HG02763 (cell line): Measurements from ENCODE around the gene HPCA.

ENCODE experiments used
- ATAC-seq: cut with Tn5 transposase; IDR thresholded peaks from one replicate; pipeline ENCODE4 v1.9.1; 2021; ENCODE audit warnings: mild to moderate bottlenecking, moderate library complexity; ENCODE audit not compliant: unreplicated experiment

Gene HPCA

DNA sequence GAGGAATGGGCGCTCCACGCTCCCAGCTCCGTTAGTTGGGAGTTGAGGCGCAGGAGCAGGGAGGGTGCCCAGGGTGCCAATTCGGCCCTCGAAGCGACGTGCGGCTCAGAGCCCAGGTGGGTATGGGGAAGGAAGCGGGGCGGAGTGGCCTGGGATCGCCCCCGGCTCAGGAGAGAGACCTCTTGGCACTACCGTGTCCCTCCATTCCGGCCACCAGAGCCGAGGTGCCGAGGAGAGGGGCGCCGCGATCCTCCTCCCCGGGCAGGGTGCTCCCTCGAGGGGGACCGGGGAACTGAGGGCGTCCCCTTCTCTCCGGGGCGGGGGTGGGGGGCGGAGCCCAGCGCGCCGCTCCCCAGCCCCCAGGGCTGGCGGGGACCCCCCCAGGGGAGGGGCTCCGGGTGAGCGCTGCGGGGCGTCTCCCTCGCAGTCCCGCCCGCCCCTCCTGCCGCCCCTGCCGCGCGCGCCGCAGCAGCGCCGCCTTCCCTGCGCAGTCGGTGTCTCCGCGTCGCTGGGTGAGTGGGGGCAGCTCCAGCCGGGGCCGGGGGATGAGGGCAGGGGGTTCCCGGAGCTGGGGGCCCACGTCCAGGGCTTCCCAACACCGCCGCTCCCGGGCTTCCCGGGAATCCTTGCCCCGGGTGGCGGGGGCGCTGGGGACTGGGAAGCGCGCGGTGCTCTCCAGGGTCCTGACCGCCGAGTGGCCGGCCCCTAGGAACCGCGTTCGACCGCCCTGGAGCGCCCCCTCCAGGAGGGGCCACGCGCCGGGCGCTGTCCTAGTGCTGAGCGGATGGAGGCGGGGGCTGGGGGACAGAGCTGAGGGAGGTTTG is at the start of gene HPCA:
TSS of gene HPCA (plus strand) at position 488 of the 824 bp plus-strand sequence. CDS start 2,408 bp downstream, outside the sequence.
- ATAC-seq = no peak

DNA sequence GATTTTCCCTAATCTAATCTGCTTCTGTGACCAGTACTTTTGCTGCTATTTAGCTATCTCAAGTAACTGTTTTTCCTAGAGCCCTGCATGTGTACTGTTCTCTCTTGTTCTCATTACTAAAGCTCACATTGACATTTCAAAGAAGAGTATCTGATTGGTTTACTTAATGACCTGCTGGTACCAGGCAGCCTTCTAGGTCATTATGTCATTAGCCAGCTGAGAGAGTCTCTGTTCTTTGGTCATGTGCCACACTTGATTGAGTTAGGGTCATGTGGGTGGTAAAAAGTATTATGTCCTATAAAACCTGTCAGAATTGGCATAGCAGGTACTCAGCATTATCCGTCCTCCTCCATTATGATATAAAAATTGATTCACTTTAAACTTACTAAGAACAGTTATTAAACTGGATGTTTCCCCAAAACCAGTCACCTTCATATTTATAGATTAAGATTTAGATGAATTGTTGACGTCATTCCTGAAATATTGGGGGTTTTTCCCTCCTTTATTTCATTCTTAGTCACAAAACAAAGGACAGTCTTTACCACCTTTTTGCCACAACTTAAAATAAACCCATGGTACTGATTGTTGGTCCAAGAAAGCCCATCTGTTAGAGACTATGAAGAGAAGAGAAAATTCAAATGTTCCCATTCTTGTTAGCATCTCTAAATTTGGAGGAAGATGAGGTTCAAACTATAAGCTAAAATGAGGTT is 37.8 kb upstream of the HPCA start:
- ATAC-seq = no peak

DNA sequence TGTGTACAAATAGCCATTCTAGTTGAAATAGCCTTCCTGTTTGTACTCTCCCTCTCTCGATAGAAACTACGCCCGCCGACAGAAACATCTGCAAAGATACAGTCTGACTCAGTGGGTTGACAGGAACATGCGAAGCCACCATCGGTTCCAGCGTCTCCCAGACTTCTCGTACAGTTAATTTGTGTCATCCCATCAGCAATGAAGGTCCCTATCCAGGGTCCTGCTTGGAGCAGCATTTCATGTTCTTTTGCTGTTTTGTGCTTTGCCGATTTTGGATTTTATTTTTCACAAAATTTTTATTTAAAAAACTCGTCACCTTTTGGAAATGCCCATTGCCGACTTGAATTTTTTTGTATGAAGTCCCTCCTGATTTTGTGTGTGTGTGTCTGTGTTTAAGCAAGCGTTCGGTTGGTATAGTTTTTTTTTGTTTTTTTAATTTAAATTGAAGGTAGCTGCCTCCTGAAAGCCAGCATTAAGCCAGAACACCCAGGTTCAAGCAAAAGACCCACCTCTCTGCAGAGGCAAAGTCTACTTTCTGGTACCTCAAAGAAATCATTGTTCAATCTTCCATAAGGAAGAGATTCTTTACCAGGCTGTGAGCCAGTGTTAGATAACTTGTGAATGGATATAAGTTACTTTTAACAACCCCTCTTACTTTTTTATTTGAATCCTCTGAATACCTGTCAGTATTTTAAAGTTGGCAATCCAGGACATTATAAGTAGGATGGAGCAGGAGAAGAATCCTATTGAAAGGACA is 30.3 kb upstream of the HPCA start:
- no peak for ATAC-seq

DNA sequence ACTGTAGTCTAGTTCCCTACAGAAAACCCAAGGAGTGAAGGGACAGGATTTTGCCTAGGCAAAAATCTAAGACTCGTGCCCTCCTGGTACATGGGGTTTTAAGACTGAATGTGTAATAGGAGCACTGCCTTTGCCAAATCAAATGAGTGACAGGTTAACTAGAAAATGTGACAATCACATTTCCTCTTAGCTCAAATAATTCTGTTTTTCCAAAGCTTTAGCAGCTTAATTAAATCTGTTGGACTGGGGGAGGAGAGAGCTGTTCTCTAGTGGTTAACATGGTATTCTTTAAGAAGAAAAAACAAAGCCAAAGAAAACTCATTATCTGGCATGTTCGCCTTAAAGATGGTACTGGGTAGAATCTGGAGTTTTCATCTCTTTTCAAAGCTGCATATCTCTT is 28.2 kb upstream of the HPCA start:
- ATAC-seq = no peak

DNA sequence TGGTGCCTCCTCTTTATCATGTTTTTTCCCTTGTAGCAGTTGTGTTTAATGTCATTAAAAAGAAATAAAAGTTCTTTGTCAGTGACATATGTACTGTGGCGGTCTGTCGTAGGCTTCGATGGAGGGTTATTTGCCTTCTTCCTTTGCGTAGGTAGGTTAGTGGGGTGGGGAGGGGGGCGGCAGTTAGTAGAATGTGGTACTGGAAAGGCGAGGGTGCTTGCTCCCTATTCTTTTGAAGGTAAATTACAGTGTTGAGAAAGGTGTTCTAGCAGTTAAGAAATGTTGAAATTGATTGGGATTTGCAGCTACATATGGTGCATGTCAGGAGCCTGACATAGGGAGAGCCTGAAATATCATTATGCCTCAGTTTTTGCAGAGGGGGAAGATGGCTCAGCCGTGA is 27.5 kb upstream of the HPCA start:
- ATAC-seq = no peak

DNA sequence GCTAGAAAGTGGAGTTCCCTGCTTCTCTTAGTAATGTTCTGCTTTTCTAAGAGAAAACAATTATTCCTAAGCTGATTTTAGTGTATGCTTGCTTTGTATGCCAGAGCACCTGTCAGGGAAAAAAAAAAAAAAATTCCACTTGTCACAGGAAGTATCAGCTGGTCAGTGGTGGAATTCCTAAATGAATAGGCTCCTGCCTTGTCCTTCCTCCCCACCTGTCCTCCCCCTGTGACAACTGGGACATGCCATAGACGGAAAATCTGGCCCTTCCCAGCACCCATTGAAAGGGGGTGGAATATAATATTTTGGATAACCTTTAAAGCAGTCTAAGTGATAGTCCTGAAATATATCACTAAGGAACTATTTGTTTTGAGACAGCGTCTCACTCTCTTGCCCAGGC is 26.4 kb upstream of the HPCA start:
- no peak for ATAC-seq

DNA sequence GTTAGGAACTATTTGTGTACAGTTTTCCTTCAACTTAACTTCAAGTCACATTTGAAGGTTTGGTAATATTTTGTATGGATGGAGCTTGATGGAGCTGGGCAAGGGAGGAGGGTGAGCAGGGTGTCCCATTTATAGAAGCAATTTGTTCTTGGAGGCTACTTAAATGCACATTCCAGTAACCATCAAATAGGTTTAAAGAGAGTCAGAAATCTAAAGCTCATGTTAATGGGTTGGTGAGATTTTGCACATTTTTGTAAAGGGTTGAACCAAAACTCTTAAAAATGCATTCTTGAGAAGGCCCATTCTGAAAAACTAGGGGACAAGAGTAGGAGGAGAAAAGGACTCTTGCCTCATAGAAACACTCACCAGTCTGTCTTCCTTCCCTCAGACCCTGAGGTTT is 25.7 kb upstream of the HPCA start:
- ATAC-seq = no peak

DNA sequence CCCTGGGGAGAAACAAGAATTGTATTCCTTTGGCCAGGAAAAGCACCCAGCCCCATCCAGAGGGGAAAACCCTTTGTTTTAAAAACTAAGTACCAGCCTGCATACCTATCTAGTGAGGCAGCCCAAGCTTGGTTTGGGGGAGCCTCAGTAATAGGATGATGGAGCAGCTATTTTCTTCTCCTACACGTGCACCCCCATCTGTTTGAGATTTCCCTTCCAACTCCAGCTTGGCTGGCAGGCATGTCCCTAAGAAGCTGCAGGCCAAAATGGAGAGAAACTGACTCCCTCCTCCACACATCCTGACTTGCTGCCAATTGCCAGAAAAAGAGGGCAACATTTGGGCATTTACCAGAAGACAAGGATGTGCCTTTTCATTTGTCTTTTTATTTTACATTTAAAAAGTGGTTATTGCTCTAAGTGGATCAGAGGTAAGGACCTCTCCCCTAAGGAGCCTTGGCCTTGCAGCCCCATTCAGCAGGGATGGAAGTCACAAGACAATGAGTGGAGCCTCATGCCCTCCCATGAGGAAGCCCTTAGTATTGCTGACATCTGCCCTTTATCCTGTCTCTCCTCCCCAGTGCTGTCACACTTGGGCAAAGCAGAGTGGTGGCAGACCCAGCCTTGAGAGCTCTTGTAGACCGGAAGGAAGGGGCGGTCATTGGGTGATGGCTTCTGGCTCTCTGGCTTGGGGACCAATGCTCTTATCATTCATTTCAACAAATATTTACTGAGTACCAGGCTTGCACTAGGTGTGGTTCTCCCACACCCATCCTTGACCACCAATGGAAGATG is 24.2 kb upstream of the HPCA start:
- ATAC-seq = no peak

DNA sequence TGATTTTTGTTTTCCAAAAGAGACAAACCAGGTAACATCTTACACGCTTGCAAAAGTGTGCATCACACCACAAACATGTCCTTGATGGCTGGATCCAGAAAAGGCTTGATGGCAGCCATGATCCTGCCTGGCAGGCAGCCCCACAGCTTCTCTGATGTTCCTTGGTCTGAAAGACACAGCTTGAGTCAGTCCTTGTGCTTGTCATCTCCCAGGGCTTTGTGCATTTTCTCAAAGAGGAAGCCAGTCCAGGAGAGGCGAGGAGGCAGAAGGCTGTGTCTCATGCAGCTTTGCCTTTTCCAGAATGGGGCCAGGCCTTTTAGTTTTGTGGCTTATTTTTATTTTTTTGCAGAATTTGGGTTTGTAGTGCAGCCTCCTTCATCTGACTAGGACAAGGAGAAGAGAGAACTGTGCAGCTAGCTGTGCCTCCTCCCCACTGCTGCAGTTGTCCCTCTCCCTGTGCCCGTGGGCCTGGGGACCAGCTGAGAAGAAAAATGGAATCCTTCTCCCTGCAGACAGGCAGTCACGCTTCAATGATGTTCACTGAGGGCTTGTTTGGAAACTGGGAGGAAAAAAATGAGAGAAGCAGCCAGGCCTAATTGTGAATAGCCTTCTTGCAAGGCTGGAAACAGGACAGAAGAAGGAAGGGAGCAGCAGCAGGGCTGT is 22.9 kb upstream of the HPCA start:
- ATAC-seq = no peak

DNA sequence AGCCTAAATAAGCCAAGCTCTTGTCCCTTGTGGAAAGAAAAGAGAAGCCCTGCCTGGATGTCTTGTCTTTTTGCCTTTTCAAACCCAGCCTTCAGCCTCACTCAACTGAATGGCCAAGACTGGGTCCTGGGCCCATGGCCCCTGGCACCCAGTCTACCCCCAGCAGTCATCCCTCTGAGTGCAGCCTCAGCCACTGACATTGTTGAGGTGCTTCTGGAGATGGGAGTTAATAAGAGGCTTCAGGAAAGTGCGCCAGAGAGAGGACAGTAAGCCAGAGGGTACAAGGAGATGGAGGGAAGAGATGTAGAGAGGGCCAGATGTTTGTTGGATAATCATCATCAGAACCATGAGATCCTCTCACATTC is 22.4 kb upstream of the HPCA start:
- no peak for ATAC-seq

DNA sequence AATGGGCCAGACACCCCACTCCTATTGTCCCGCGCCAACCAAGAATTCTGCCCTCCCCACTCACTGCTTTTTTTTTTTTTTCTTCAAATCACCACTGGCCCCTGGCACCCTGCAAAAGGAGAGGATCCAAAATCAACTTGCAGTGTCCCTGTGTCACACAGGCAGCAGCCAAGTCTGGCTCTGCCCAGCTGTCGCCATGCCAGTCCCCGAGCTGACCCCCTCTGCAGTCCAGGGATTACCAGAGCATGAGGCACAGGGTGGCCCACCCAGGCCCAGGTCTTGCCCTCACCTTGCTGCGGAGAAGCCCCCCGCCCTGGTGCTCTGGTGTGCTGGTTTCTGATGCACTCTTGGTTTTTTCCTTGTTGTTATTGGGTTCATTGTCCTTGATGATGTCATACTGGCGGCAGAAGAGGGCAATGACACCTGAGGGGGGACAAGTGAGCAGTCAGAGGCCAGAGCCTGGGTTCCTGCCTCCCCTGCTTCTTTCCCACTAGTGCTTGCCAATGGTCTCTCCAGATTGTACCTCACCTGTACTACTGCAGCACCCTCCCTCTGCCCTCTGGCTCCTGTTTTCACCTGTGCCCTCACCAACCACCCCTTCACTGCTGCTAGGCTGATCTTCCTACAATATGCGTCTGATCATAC is 21.8 kb upstream of the HPCA start:
- no peak for ATAC-seq

DNA sequence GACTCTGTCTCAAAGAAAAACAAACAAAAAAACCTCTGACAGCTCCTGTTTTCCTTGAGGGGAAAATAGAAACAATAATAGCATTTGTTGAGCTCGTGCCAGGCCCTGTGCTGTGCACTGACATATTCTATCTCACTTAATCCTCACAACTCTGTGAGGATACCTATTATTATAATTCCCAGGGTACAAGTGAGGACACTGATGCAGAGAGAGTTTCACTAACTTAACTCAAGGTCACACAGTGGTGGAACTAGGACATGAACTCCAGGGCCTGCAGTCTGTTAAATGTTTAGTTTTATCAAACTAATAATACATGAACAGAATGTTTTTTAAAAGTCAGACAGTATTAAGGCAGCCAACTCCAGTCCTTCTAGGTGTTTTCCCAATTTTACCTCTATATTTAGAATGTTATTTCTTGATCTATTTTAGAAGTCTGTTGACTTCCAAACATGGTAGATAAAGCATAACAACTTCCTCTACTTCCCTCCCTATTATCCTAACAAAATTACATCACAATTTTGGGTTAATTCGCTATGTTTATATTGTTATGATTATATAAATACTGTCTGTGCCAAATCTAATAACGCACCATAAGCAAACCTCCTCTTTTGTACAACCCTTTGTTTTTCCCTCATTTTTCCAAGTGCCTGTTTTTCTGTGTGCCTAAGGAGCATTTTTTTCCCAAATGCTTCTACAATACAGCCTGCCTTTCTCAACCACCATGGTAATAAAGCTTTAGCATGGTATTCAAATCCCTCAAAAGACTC is 20.5 kb upstream of the HPCA start:
- ATAC-seq = no peak

DNA sequence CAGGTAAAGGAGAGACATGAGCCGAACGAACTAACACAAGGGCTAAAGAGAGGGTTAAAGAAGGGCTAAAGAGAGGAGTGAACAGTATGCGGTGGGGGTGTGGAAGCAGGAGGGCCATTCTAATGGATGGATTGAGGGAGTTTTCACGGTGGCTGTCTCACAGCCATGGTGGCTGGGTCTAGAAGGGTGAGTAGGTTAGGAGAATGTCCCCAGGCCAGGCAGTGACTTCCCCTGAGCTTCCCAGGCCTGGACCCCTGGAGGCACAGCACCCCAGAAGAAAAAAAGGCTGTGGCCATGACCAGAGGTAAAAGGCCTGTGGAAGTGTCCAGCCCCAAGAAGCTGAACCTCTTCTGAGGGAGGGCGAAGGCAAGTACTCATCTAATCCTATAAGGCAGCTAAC is 19.1 kb upstream of the HPCA start:
- no peak for ATAC-seq

DNA sequence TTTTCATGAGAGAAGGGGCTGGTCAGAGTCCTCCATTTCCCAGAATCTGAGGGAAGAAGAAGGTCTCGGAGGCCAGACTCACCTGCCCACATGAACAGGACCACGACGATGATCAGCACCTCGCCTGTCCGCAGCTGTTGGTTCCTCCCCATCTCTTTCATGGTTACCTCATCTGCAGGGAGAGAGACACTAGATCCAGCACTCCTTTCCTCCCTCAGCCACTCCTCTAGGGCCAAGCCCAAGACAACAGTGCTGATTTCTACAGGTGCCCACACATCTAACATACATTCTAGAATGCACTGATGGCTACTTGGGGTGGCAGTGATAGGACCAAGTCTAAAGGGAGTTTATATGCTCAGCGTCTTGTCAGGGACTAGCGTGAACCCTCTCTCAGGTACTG is 18.6 kb upstream of the HPCA start:
- ATAC-seq = no peak

DNA sequence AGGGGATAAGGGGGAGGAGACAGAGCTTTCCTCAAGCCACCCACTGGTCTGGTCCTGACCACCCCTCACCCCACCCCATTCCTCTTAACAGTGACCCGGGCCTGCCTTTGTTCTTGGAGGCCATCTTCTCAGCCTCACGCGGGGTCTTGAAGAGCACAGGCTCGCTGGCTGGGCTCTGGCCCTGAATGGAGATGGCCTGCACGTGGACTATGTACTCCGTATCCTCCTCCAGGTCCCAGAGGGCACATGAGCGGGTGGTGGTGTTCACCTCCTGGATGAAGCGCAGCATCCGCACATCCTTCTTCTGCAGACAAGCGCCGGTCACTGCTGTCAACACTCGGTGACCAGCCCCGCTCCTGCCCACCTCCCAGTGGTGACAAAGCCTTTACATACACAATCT is 18.2 kb upstream of the HPCA start:
- no peak for ATAC-seq

DNA sequence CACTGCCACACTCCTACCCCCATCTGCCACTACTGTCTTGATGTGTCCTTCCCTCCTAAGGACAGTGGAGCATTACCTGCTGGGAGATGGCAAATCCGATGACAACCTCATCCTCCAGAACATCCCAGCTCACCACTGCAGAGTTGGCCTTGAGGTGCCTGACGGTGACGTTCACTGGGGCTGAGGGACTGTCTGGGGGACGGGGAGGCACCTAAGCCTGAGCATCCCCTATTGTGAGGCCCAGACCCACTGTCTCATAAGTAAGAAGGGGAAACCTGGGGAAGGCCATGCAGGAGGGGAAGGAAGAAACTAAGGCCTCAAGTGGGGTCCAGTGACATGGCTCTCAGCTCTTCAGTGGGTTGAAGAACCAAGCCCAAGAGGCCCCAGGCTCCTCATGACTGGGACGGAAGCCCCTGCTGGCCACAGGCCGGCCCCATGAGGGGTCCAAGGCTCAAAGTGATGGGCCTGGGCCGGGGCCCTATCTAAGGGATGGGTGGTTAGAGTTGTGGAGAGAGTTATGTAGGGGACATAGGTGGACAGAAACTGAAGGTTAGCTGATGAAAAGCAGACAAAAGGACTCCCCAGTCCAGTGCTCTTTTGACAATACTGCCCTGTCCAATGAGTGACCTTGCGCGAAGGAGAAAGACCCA is 17.4 kb upstream of the HPCA start:
- no peak for ATAC-seq

DNA sequence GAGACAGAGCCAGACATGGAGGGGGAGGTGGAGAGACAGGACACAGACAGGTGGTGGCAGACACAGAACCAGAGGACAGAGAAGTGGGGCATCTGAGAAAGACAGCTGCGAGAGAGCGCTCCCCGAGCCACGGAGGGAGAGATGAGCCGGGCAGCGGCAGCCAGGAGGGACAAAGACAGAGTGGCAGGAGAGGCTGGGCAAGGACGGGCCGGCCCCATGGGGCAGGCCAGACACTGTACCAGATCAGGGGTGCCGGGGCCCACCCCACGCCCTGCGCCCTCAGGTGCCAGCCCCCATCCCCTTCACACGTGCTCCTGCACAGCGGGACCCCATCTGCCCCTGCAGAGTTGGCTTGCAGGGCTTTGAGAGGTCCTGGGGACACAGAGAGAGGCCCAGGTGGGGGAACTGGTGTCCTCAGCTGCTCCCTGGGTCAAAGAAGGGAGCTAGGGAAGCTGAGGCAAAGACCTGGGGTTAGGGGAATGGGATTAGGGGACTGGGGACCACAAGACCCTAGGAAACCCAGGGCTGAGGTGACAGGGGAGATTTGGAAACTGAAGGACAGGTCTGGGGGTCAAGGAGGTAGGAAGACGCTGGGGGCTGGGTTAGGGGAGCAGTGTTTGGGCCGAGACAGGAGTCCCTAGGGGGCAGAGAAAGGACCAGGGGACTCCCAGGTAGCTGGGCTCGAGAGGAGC is 16.2 kb upstream of the HPCA start:
- no peak for ATAC-seq
